HEK293 (cell line): Measurements from ENCODE around the gene EXOC7.

Experiments
- CTCF ChIA-PET: fragments of 350-600 bp; formaldehyde crosslinking; extraction: SDS; loops from one replicate; lab custom pipeline; 2021; ENCODE audit warnings: antibody characterized with exemption; lab: Yijun Ruan, JAX
- POLR2A ChIA-PET: fragments of 300-600 bp; formaldehyde crosslinking; extraction: SDS; loops from one replicate; lab custom pipeline; 2020; ENCODE audit warnings: antibody characterized with exemption, inconsistent platforms; lab: Yijun Ruan, JAX
- H3K27ac ChIP-seq: fragments of 200-500 bp; sonication (Bioruptor generic); 2 replicates; pipeline ENCODE4 v1.5.1; 2014; ENCODE audit warnings: low read depth, low read length, control low read depth, inconsistent platforms; ENCODE audit errors: extremely low read depth
- H3K36me3 ChIP-seq, 2 experiments: fragments of 200-500 bp in 1 of 2; sonication (Bioruptor generic) in 1 of 2; 1 replicate in 1 of 2; 2 replicates in 1 of 2; pipeline ENCODE4 v1.5.1; 2014 to 2017; ENCODE audit warnings: inconsistent platforms in 2 of 2, low read length in 2 of 2; ENCODE audit not compliant: control insufficient read depth in 2 of 2, insufficient read depth in 1 of 2
- H3K4me1 ChIP-seq: fragments of 200-500 bp; sonication (Bioruptor generic); 2 replicates; pipeline ENCODE4 v1.5.1; 2014; ENCODE audit warnings: mild to moderate bottlenecking, low read length, inconsistent platforms; ENCODE audit not compliant: control insufficient read depth, insufficient read depth
- H3K4me3 ChIP-seq: 2 replicates; pipeline ENCODE4 v1.5.1; 2011; ENCODE audit warnings: low read depth, mild to moderate bottlenecking, control low read depth, low read length, moderate library complexity
- H3K9me3 ChIP-seq: fragments of 200-500 bp; sonication (Bioruptor generic); 2 replicates; pipeline ENCODE4 v1.5.1; 2014; ENCODE audit warnings: low read depth, low read length, inconsistent platforms; ENCODE audit not compliant: control insufficient read depth, insufficient read depth
- BCL6B ChIP-seq: fragments of 450-650 bp; formaldehyde crosslinking; IDR thresholded peaks from 2 replicates; pipeline ENCODE4 v1.5.1; 2017; ENCODE audit warnings: missing biosample characterization, missing genetic modification characterization
- ELK4 ChIP-seq: IDR thresholded peaks from 2 replicates; pipeline ENCODE4 v1.6.1; 2011; ENCODE audit warnings: mild to moderate bottlenecking, low read depth, low read length, borderline replicate concordance
- HOXD13 ChIP-seq: sonication (generic); formaldehyde crosslinking; IDR thresholded peaks from 2 replicates; pipeline ENCODE4 v1.8.0; 2022; ENCODE audit warnings: missing genetic modification reagents, borderline replicate concordance
- INSM2 ChIP-seq: fragments of 450-650 bp; formaldehyde crosslinking; IDR thresholded peaks from 2 replicates; pipeline ENCODE4 v1.5.1; 2016; ENCODE audit warnings: missing biosample characterization, missing genetic modification characterization
- KLF1 ChIP-seq: fragments of 450-650 bp; formaldehyde crosslinking; IDR thresholded peaks from 2 replicates; pipeline ENCODE4 v1.5.1; 2016; ENCODE audit warnings: missing biosample characterization, missing genetic modification characterization
- KLF7 ChIP-seq: fragments of 450-650 bp; formaldehyde crosslinking; IDR thresholded peaks from 2 replicates; pipeline ENCODE4 v1.5.1; 2016; ENCODE audit warnings: missing biosample characterization, missing genetic modification characterization, borderline replicate concordance
- KLF8 ChIP-seq: fragments of 450-650 bp; formaldehyde crosslinking; IDR thresholded peaks from 2 replicates; pipeline ENCODE4 v1.5.1; 2016; ENCODE audit warnings: missing biosample characterization, missing genetic modification characterization
- PRDM1 ChIP-seq: fragments of 450-650 bp; formaldehyde crosslinking; IDR thresholded peaks from 2 replicates; pipeline ENCODE4; 2016; ENCODE audit warnings: missing biosample characterization, missing genetic modification characterization
- PRDM10 ChIP-seq: fragments of 450-650 bp; formaldehyde crosslinking; IDR thresholded peaks from 2 replicates; pipeline ENCODE4 v1.5.1; 2016; ENCODE audit warnings: missing biosample characterization, missing genetic modification characterization
- PRDM4 ChIP-seq: fragments of 450-650 bp; formaldehyde crosslinking; IDR thresholded peaks from 2 replicates; pipeline ENCODE4 v1.5.1; 2017; ENCODE audit warnings: missing biosample characterization, missing genetic modification characterization
- SCRT1 ChIP-seq: fragments of 450-650 bp; formaldehyde crosslinking; IDR thresholded peaks from 2 replicates; pipeline ENCODE4 v1.5.1; 2016; ENCODE audit warnings: missing biosample characterization, missing genetic modification characterization, borderline replicate concordance
- YY2 ChIP-seq: fragments of 450-650 bp; formaldehyde crosslinking; IDR thresholded peaks from 2 replicates; pipeline ENCODE4 v1.5.1; 2016; ENCODE audit warnings: missing biosample characterization, missing genetic modification characterization
- ZEB2 ChIP-seq: fragments of 450-650 bp; formaldehyde crosslinking; IDR thresholded peaks from 2 replicates; pipeline ENCODE4 v1.5.1; 2016; ENCODE audit warnings: missing biosample characterization, missing genetic modification characterization
- ZFHX2 ChIP-seq: fragments of 450-650 bp; formaldehyde crosslinking; conservative IDR thresholded peaks from 2 replicates; pipeline ENCODE4 v1.5.1; 2016; ENCODE audit warnings: missing biosample characterization, missing genetic modification characterization
- ZNF133 ChIP-seq: fragments of 450-650 bp; formaldehyde crosslinking; IDR thresholded peaks from 2 replicates; pipeline ENCODE4 v1.5.1; 2016; ENCODE audit warnings: missing biosample characterization, missing genetic modification characterization
- ZNF239 ChIP-seq: fragments of 450-650 bp; formaldehyde crosslinking; IDR thresholded peaks from 2 replicates; pipeline ENCODE4 v1.5.1; 2016; ENCODE audit warnings: missing biosample characterization, missing genetic modification characterization
- ZNF24 ChIP-seq: fragments of 450-650 bp; formaldehyde crosslinking; IDR thresholded peaks from 2 replicates; pipeline ENCODE4 v1.5.1; 2016; ENCODE audit warnings: missing biosample characterization, missing genetic modification characterization
- ZNF292 ChIP-seq: fragments of 450-650 bp; formaldehyde crosslinking; IDR thresholded peaks from 2 replicates; pipeline ENCODE4 v1.5.1; 2016; ENCODE audit warnings: low read depth, missing biosample characterization, missing genetic modification characterization, borderline replicate concordance
- ZNF423 ChIP-seq: fragments of 450-650 bp; formaldehyde crosslinking; IDR thresholded peaks from 2 replicates; pipeline ENCODE4 v1.5.1; 2016; ENCODE audit warnings: missing biosample characterization, missing genetic modification characterization
- ZNF48 ChIP-seq: fragments of 450-650 bp; formaldehyde crosslinking; IDR thresholded peaks from 2 replicates; pipeline ENCODE4 v1.5.1; 2016; ENCODE audit warnings: missing biosample characterization, missing genetic modification characterization
- ZNF548 ChIP-seq: fragments of 450-650 bp; formaldehyde crosslinking; IDR thresholded peaks from 2 replicates; pipeline ENCODE4 v1.5.1; 2016; ENCODE audit warnings: missing biosample characterization, missing genetic modification characterization
- ZNF596 ChIP-seq: fragments of 450-650 bp; IDR thresholded peaks from 2 replicates; pipeline ENCODE4 v1.5.0; 2018; ENCODE audit warnings: missing biosample characterization, mild to moderate bottlenecking, missing genetic modification characterization, moderate library complexity
- ZNF629 ChIP-seq: fragments of 450-650 bp; formaldehyde crosslinking; IDR thresholded peaks from 2 replicates; pipeline ENCODE4 v1.5.1; 2017; ENCODE audit warnings: missing biosample characterization, missing genetic modification characterization
- ZNF664 ChIP-seq: fragments of 450-650 bp; formaldehyde crosslinking; IDR thresholded peaks from 2 replicates; pipeline ENCODE4 v1.5.1; 2016; ENCODE audit warnings: missing biosample characterization, missing genetic modification characterization
- ZNF670 ChIP-seq: fragments of 450-650 bp; formaldehyde crosslinking; IDR thresholded peaks from 2 replicates; pipeline ENCODE4 v1.5.1; 2016; ENCODE audit warnings: missing biosample characterization, missing genetic modification characterization, low read depth
- ZNF677 ChIP-seq: fragments of 450-650 bp; IDR thresholded peaks from 2 replicates; pipeline ENCODE4 v1.5.0; 2018; ENCODE audit warnings: missing biosample characterization, mild to moderate bottlenecking, missing genetic modification characterization, moderate library complexity
- ZNF785 ChIP-seq: fragments of 450-650 bp; formaldehyde crosslinking; IDR thresholded peaks from 2 replicates; pipeline ENCODE4 v1.5.1; 2016; ENCODE audit warnings: missing biosample characterization, missing genetic modification characterization
- ZXDB ChIP-seq: fragments of 450-650 bp; formaldehyde crosslinking; IDR thresholded peaks from 2 replicates; pipeline ENCODE4 v1.5.1; 2016; ENCODE audit warnings: missing biosample characterization, missing genetic modification characterization

Gene EXOC7

GRCh38 chr17:76149214-76149613 lies 45.6 kb upstream of the EXOC7 start:
- ChIA-PET POLR2A (no interaction called here), CTCF (interaction anchor here (0.9 to 5.4 kb wide), 4 partner anchors 29 to 130 kb away, joined by 3 to 30 read pairs (median 4); no protein-coding TSS in a partner anchor)
- Histone ChIP-seq H3K4me3 (no peak overlapping the region), H3K36me3 (peaks cover 0 to 43% of the 10 kb centered on the region in 2 experiments; a peak in 1 of 3 replicates), H3K9me3 (no peaks in the 10 kb centered on the region), H3K4me1 (no peaks in the 10 kb centered on the region), H3K27ac (no peak overlapping the region)
- TF ChIP-seq ZNF670 (tag by site-specific recombination) (no peak), ZNF239 (no peak), ZNF629 (tag by site-specific recombination) (no peak), YY2 (tag by site-specific recombination) (no peak), ZNF48 (no peak), HOXD13 (CRISPR knock-in tag) (no peak), ZNF548 (tag by site-specific recombination) (no peak), ZNF596 (tag by site-specific recombination) (no peak), KLF8 (tag by site-specific recombination) (no peak), KLF7 (tag by site-specific recombination) (no peak), ZNF423 (no peak), ZNF677 (no peak), SCRT1 (tag by site-specific recombination) (no peak), PRDM10 (no peak), BCL6B (tag by site-specific recombination) (no peak), KLF1 (tag by site-specific recombination) (no peak), PRDM1 (tag by site-specific recombination) (no peak), ZNF785 (tag by site-specific recombination) (no peak), PRDM4 (no peak), ZNF133 (tag by site-specific recombination) (no peak)

- ChIA-PET POLR2A (no interaction called here), CTCF (interaction anchor here (0.6 to 2.2 kb wide), 2 partner anchors 22 to 89 kb away, joined by 3 to 9 read pairs; no protein-coding TSS in a partner anchor)
- TF ChIP-seq ZNF677 (no peak), YY2 (tag by site-specific recombination) (no peak), INSM2 (tag by site-specific recombination) (no peak), ZNF292 (tag by site-specific recombination) (no peak), ZNF664 (tag by site-specific recombination) (no peak), ZEB2 (tag by site-specific recombination) (no peak), KLF1 (tag by site-specific recombination) (no peak), ELK4 (no peak), ZNF239 (no peak), ZXDB (tag by site-specific recombination) (no peak), ZNF24 (no peak), ZFHX2 (tag by site-specific recombination) (no peak)
- Histone ChIP-seq H3K36me3 (peaks cover 0 to 38% of the 10 kb centered on the region in 2 experiments; a peak in 1 of 3 replicates), H3K4me3 (no peak overlapping the region), H3K4me1 (no peaks in the 10 kb centered on the region), H3K27ac (no peak overlapping the region), H3K9me3 (no peaks in the 10 kb centered on the region)
Measured at GRCh38 chr17:76148015-76148326, 44.4 kb upstream of the EXOC7 start.
